DOHH2 (cell line): ENCODE data around the gene RAB42.
"Not testable (repeated sequence)": the region's sequence is repeated elsewhere in the genome, so short reads cannot be mapped to it uniquely, and the experiment has no call there.

Experiments used
- EZH2phosphoT487 ChIP-seq: fragments of 200-600 bp; sonication (generic); IDR thresholded peaks from 2 replicates; pipeline ENCODE4 v1.6.1; 2017; ENCODE audit warnings: borderline replicate concordance, mild to moderate bottlenecking, antibody characterized with exemption, low read length, moderate library complexity, mixed read lengths
- TF ChIP-seq, protein P1 (sequence below): fragments of 200-600 bp; sonication (generic); IDR thresholded peaks from one replicate; pipeline ENCODE4 v1.5.1; 2014; ENCODE audit warnings: antibody characterized with exemption, mild to moderate bottlenecking, low read depth, low read length; ENCODE audit not compliant: poor library complexity, severe bottlenecking

DNA sequence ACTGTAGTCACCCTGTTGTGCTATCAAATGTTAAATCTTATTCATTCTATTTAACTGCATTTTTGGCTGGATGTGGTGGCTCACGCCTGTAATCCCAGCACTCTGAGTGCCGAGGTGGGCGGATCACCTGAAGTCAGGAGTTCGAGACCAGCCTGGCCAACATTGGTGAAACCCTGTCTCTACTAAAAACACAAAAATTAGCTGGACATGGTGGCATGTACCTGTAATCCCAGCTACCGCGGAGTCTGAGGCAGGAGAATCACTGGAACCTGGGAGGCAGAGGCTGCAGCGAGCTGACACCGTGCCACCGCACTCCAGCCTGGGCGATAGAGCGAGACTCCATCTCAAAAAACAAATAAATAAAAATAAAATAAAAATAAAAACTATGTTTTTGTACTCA is 4.2 kb downstream of the RAB42 start:
- TF ChIP-seq, protein P1, sequence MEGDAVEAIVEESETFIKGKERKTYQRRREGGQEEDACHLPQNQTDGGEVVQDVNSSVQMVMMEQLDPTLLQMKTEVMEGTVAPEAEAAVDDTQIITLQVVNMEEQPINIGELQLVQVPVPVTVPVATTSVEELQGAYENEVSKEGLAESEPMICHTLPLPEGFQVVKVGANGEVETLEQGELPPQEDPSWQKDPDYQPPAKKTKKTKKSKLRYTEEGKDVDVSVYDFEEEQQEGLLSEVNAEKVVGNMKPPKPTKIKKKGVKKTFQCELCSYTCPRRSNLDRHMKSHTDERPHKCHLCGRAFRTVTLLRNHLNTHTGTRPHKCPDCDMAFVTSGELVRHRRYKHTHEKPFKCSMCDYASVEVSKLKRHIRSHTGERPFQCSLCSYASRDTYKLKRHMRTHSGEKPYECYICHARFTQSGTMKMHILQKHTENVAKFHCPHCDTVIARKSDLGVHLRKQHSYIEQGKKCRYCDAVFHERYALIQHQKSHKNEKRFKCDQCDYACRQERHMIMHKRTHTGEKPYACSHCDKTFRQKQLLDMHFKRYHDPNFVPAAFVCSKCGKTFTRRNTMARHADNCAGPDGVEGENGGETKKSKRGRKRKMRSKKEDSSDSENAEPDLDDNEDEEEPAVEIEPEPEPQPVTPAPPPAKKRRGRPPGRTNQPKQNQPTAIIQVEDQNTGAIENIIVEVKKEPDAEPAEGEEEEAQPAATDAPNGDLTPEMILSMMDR, result not testable (repeated sequence)
- not testable (repeated sequence) for TF ChIP-seq EZH2phosphoT487
